Right lobe of liver (tissue), 4 donors: ENCODE measurements around the gene HBQ1.
"Not testable (repeated sequence)": the region's sequence is repeated elsewhere in the genome, so short reads cannot be mapped to it uniquely, and the experiment has no call there.

ENCODE experiments used
- POLR2A ChIP-seq: fragments of 450-650 bp; IDR thresholded peaks from one replicate; pipeline ENCODE4 v1.6.1; 2017; ENCODE audit warnings: antibody characterized with exemption, mild to moderate bottlenecking
- TF ChIP-seq, protein P1 (sequence below), 4 donors: fragments of 200-600 bp in 3 of 4; fragments of 450-650 bp in 1 of 4; IDR thresholded peaks; one replicate each; pipeline versions ENCODE4 v1.5.1 to v1.8.0; 2016 to 2022; ENCODE audit warnings: antibody characterized with exemption in 4 of 4, mild to moderate bottlenecking in 2 of 4
- donor health status: DM: no; HTN: no; CAD: no.
- donor health status: DM: no; HTN: no; CAD: no.
- donor health status: DM: no; HTN: yes; CAD: no.

DNA sequence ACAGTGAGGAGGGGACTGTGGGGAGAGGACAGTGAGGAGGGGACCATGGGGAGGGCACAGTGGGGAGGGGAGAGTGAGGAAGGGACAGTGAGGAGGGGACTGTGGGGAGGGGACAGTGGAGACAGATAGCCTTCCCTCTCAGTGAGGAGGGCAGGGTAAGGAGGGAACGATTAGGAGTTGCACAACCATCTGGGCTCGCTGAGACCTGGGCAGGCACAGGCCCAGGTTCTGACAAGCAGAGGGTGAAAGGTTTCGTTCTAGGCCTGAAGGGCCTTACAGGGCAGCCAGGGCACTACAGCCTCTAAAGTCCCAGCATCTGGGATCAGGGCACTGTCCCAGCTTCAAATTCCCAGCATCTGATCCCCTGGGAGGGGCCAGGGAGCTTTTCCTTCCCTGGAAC, 16.6 kb upstream of the HBQ1 start:
- not testable (repeated sequence) for TF ChIP-seq POLR2A
- TF ChIP-seq, protein P1, sequence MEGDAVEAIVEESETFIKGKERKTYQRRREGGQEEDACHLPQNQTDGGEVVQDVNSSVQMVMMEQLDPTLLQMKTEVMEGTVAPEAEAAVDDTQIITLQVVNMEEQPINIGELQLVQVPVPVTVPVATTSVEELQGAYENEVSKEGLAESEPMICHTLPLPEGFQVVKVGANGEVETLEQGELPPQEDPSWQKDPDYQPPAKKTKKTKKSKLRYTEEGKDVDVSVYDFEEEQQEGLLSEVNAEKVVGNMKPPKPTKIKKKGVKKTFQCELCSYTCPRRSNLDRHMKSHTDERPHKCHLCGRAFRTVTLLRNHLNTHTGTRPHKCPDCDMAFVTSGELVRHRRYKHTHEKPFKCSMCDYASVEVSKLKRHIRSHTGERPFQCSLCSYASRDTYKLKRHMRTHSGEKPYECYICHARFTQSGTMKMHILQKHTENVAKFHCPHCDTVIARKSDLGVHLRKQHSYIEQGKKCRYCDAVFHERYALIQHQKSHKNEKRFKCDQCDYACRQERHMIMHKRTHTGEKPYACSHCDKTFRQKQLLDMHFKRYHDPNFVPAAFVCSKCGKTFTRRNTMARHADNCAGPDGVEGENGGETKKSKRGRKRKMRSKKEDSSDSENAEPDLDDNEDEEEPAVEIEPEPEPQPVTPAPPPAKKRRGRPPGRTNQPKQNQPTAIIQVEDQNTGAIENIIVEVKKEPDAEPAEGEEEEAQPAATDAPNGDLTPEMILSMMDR (IDR thresholded peaks at IDR 0.05), result not testable (repeated sequence)
